ENCODE measurements around the gene LTBP4.

The LTBP4 gene

DNA sequence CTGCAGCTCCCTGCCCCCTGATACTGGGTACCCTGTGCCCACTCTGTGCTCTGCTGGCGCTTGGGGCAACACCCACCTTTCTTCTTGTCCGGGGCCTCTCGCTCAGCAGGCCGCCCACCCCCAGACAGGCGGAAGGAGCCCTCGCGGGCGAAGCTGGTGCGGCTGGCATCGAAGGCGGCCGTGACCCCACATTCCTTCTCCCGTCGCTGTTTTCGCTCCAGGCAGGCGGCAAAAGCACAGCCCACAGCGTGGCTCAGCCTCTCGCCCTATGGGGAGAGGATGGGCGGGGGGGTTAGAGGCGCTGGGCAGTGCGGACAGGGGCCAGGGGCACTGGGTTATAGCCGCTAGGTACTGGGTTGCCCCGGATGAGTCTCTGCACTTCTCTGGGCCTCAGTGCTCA lies 76.0 kb downstream of the LTBP4 start:
- TF ChIP-seq, protein P1, sequence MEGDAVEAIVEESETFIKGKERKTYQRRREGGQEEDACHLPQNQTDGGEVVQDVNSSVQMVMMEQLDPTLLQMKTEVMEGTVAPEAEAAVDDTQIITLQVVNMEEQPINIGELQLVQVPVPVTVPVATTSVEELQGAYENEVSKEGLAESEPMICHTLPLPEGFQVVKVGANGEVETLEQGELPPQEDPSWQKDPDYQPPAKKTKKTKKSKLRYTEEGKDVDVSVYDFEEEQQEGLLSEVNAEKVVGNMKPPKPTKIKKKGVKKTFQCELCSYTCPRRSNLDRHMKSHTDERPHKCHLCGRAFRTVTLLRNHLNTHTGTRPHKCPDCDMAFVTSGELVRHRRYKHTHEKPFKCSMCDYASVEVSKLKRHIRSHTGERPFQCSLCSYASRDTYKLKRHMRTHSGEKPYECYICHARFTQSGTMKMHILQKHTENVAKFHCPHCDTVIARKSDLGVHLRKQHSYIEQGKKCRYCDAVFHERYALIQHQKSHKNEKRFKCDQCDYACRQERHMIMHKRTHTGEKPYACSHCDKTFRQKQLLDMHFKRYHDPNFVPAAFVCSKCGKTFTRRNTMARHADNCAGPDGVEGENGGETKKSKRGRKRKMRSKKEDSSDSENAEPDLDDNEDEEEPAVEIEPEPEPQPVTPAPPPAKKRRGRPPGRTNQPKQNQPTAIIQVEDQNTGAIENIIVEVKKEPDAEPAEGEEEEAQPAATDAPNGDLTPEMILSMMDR (conservative IDR thresholded peaks at IDR 0.05), result no peak
- H3K27ac ChIP-seq, result no peak overlapping the region

All from VCaP (cell line).